ENCODE measurements around the gene GGNBP2.

The GGNBP2 gene, protein sequence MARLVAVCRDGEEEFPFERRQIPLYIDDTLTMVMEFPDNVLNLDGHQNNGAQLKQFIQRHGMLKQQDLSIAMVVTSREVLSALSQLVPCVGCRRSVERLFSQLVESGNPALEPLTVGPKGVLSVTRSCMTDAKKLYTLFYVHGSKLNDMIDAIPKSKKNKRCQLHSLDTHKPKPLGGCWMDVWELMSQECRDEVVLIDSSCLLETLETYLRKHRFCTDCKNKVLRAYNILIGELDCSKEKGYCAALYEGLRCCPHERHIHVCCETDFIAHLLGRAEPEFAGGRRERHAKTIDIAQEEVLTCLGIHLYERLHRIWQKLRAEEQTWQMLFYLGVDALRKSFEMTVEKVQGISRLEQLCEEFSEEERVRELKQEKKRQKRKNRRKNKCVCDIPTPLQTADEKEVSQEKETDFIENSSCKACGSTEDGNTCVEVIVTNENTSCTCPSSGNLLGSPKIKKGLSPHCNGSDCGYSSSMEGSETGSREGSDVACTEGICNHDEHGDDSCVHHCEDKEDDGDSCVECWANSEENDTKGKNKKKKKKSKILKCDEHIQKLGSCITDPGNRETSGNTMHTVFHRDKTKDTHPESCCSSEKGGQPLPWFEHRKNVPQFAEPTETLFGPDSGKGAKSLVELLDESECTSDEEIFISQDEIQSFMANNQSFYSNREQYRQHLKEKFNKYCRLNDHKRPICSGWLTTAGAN

DNA sequence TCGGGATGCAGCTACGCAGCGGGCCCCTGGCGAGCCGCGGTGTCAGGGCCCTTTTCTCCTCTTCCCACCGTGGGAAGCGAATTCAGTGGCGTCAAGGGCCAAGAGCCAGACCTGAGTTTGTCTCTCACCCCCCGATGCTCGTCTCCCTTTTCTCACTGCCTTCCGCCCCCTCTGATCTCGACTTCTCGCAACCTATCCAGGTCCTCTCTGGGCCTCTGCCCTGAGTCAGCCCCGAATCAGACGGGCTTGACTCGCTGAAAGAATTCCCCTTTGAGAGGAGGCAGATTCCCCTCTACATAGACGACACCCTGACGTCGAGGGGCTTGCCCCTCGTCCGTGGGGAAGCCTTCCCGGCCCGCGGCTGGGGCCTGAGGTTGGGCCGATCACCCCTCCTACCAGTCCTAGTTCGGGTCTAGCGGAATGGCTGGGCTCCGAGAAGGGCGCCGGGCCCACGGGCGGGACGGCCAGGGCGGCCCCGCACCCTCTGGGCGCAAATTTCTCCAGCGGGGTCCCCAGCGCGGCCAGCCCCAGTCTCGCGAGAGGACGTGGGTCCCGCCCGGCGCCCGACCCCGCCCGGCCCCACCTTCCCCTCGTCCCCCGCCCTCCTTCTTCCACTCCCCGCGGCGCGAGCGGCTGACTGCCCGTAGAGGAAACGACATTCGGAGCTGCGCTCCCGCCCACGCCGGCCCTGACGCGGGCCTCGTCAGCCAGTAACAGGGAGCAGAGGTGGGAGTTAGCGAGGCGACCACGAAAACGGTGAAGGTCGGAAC, at the start of gene GGNBP2:
Gene GGNBP2, plus strand, starts transcription at position 613 of the 770 bp plus-strand sequence. CDS start 806 bp downstream, outside the sequence.
- peak within 1 kb of the TSS; percentile 73 for H3K4me3 ChIP-seq (replicated peaks; ENCODE audit: low read depth, low read length)
- TF ChIP-seq, protein P1, sequence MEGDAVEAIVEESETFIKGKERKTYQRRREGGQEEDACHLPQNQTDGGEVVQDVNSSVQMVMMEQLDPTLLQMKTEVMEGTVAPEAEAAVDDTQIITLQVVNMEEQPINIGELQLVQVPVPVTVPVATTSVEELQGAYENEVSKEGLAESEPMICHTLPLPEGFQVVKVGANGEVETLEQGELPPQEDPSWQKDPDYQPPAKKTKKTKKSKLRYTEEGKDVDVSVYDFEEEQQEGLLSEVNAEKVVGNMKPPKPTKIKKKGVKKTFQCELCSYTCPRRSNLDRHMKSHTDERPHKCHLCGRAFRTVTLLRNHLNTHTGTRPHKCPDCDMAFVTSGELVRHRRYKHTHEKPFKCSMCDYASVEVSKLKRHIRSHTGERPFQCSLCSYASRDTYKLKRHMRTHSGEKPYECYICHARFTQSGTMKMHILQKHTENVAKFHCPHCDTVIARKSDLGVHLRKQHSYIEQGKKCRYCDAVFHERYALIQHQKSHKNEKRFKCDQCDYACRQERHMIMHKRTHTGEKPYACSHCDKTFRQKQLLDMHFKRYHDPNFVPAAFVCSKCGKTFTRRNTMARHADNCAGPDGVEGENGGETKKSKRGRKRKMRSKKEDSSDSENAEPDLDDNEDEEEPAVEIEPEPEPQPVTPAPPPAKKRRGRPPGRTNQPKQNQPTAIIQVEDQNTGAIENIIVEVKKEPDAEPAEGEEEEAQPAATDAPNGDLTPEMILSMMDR (IDR thresholded peaks at IDR 0.05; ENCODE audit: low read length, missing control alignments): no peak
- DNase-seq (ENCODE audit: low read depth): peak; percentile 94

DNA sequence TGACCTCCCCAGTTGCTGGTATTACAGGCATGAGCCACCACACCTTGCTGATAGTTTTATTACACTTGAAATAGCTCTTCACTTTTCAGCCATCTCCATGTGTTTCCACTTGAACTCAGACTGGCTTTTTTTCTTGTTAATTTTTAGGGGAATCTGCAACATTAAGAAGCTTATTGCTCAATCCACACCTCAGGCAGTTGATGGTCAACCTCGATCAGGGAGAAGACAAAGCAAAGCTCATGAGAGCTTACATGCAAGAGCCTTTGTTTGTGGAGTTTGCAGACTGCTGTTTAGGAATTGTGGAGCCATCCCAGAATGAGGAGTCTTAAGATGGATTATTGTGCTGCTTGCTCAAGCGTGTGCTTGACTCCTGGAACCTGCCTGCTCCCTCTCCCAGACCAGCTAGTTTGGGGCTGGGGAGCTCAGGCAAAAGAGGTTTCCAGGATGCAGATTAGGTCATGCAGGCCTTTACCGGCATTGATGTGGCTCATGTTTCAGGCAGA, 49.6 kb upstream of the GGNBP2 start:
- H3K4me3 ChIP-seq (replicated peaks; ENCODE audit: low read depth, low read length): no peak overlapping the region
- TF ChIP-seq, protein P1 (IDR thresholded peaks at IDR 0.05; ENCODE audit: low read length, missing control alignments): no peak
- no peak for DNase-seq (ENCODE audit: low read depth)

DNA sequence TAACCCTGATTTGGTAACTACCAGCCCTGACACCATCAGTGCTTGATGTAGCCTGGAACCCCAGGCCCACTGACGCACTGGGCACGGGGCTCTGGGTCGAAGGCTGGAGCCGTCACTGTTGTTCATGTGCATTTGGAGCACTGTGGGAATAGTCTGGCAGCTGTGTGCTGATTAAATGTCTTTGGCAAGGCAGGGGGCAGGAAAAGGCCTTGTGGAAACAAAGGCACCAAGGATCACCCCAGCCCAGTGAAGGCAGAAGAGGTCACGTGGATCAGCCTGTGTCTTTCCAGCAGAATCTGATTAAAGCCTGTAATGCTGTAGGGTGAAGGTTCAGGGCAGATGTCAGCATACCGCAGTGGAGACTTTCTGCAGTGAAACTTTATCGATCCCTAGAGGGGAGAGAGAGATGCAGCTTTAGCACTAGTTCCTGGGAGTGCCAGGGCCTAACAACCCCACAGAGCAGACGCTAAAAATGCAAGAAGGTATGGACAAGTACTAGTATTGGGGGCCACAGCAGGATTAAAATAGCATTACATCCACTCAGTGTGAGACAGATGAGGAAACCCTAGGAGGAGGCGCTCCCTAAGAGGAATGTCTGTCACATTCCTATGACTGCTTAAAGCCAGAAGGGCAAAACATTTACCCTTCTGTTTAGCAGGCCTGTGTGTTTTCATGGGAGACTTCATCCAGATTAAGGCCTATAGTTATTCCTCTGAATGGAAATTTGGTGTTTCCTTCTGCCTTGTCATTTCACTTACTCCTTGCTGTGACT, 48.5 kb upstream of the GGNBP2 start:
- TF ChIP-seq, protein P1 (IDR thresholded peaks at IDR 0.05; ENCODE audit: low read length, missing control alignments): no peak
- H3K4me3 ChIP-seq (replicated peaks; ENCODE audit: low read depth, low read length): no peak overlapping the region
- peak; percentile 12 for DNase-seq (ENCODE audit: low read depth)

DNA sequence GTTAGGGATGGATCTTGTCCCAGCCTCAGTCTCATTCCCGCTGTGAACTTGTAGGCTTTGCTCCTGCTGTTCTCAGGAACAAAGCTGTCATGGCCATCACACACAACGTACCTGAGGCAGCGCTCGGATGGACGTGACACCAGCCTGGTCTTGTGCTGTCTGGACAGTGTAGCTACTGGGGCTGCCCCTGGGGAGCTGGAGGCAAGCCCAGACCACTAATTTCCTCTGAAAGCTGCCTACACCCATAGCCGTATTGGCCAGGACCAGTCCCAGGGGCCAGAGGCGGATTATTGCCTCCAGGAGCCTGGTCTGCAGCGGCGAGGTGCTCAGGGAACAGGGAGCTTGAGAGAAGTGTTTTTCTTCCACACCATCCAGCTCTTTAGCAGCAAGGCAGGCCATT, 46.6 kb upstream of the GGNBP2 start:
- TF ChIP-seq, protein P1 (IDR thresholded peaks at IDR 0.05; ENCODE audit: low read length, missing control alignments): no peak
- no peak for DNase-seq (ENCODE audit: low read depth)
- no peak overlapping the region for H3K4me3 ChIP-seq (replicated peaks; ENCODE audit: low read depth, low read length)

DNA sequence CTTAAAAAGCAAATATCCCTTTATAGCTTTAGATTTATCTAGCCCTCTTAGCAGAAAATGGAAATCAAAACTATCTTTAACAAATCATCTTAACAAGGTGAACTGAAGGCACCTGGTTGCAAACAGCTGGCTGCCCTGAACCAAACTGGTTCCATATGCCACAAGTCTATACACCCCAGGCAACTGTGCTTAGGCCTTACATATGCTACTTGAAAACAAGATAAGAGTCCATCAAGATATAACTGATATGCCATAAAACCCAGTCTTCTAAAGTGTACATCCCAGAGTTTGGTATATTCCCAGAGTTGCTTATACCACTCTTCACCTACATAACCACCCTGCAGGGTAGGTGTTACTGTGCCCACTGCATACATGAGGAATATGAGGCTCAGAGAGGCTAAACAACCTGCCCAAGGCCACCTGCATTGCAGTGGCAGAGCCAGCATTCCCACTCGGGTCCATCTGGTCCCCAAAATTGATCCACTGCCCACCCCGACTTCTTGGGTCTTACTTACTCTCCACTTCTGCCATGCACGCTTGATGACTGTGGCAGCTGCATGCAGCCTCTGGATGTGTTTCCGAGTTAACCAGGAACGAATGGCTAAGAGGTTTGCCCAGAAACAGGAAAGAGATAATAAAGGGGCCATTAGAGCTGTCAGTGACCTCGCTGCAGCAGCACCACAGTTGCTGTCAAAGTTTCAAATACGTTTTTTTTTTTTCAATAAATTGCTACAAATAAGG, 46.0 kb upstream of the GGNBP2 start:
- TF ChIP-seq, protein P1 (IDR thresholded peaks at IDR 0.05; ENCODE audit: low read length, missing control alignments): no peak
- H3K4me3 ChIP-seq (replicated peaks; ENCODE audit: low read depth, low read length): no peak overlapping the region
- no peak for DNase-seq (ENCODE audit: low read depth)

Measured in fibroblast of pulmonary artery (primary cell).